H1 (cell line): ENCODE measurements around the gene HDAC8. TPM values are rescaled to one million over a fixed set of nuclear protein-coding genes. Genes with fewer than 3 reads are reported as not detected.

Experiments used
- CTCF ChIA-PET: fragments of 300-600 bp; sonication (Branson Sonifier 250); formaldehyde crosslinking; loops from one replicate; lab custom pipeline; 2021; ENCODE audit not compliant: partially characterized antibody; lab: Charles Lee
- POLR2A ChIA-PET: fragments of 300-600 bp; sonication (Branson Sonifier 250); formaldehyde crosslinking; loops from one replicate; lab custom pipeline; 2021; ENCODE audit warnings: inconsistent platforms; ENCODE audit not compliant: partially characterized antibody; lab: Charles Lee
- DNase-seq, 2 experiments: peaks; one replicate each; pipeline versions ENCODE4 v3.0.0 to v3.0.0-alpha.2; 2010 to 2022; ENCODE audit warnings: low spot score in 2 of 2, low read depth in 1 of 2, mixed read lengths in 1 of 2
- FAIRE-seq: peaks from 2 replicates; lab custom pipeline; 2011; peaks lifted over from hg19 to GRCh38; lab: Jason Lieb, UNC
- H2AFZ ChIP-seq: 2 replicates; pipeline ENCODE4 v1.8.1; 2012; ENCODE audit warnings: low read length, inconsistent platforms
- H2AK5ac ChIP-seq: 2 replicates; pipeline ENCODE4 v1.6.1; 2013; ENCODE audit warnings: low read depth, low read length
- H2BK120ac ChIP-seq: replicated peaks from 2 replicates; pipeline ENCODE3; 2013; ENCODE audit warnings: low read depth, low read length, inconsistent platforms
- H2BK12ac ChIP-seq: 2 replicates; pipeline ENCODE4 v1.6.1; 2013; ENCODE audit warnings: low read depth, low read length
- H2BK15ac ChIP-seq: 2 replicates; pipeline ENCODE4 v1.6.1; 2013; ENCODE audit warnings: low read length
- H2BK20ac ChIP-seq: 2 replicates; pipeline ENCODE4 v1.6.1; 2013; ENCODE audit warnings: low read length
- H2BK5ac ChIP-seq: 2 replicates; pipeline ENCODE4 v1.6.1; 2013; ENCODE audit warnings: low read depth, low read length
- H3K14ac ChIP-seq: 2 replicates; pipeline ENCODE4 v1.6.1; 2013; ENCODE audit warnings: inconsistent platforms; ENCODE audit not compliant: insufficient read length
- H3K18ac ChIP-seq: 2 replicates; pipeline ENCODE4 v1.6.1; 2013; ENCODE audit warnings: low read length; ENCODE audit errors: extremely low read depth
- H3K23ac ChIP-seq: 2 replicates; pipeline ENCODE4 v1.6.1; 2013; ENCODE audit warnings: inconsistent platforms; ENCODE audit not compliant: insufficient read length
- H3K23me2 ChIP-seq: 2 replicates; pipeline ENCODE4 v1.6.1; 2013; ENCODE audit warnings: low read depth, low read length
- H3K27ac ChIP-seq: 2 replicates; pipeline ENCODE4 v1.6.1; 2011; ENCODE audit warnings: low read depth, low read length, inconsistent platforms
- H3K27me3 ChIP-seq, 4 experiments: replicated peaks in 1 of 4; 1 replicate in 1 of 4; 2 replicates in 3 of 4; pipeline versions ENCODE4 v1.6.1 to v1.8.1; 2011 to 2013; ENCODE audit warnings: low read length in 3 of 4, mild to moderate bottlenecking in 3 of 4, inconsistent platforms in 2 of 4, mixed read lengths in 2 of 4, moderate library complexity in 1 of 4; ENCODE audit not compliant: control insufficient read depth in 3 of 4, insufficient read depth in 3 of 4; ENCODE audit errors: extremely low read depth in 1 of 4
- H3K36me3 ChIP-seq, 4 experiments: 2 replicates each; pipeline versions ENCODE4 v1.6.1 to v1.8.1; 2011 to 2013; ENCODE audit warnings: mild to moderate bottlenecking in 4 of 4, low read length in 3 of 4, moderate library complexity in 2 of 4, control low read depth in 1 of 4, inconsistent platforms in 1 of 4; ENCODE audit not compliant: insufficient read depth in 4 of 4, control insufficient read depth in 2 of 4
- H3K4ac ChIP-seq: replicated peaks from 2 replicates; pipeline ENCODE3; 2013; ENCODE audit warnings: low read length, low read depth, mixed read lengths, inconsistent platforms; ENCODE audit not compliant: insufficient read length
- H3K4me1 ChIP-seq, 4 experiments: replicated peaks in 1 of 4; 1 replicate in 1 of 4; 2 replicates in 3 of 4; pipeline versions ENCODE4 v1.6.1 to v1.8.1; 2011 to 2013; ENCODE audit warnings: low read length in 3 of 4, inconsistent platforms in 2 of 4, mixed read lengths in 1 of 4; ENCODE audit not compliant: insufficient read depth in 4 of 4, control insufficient read depth in 3 of 4
- H3K4me2 ChIP-seq, 2 experiments: 2 replicates each; pipeline versions ENCODE4 v1.6.1 to v1.8.1; 2011 to 2013; ENCODE audit warnings: low read depth in 2 of 2, low read length in 2 of 2, control low read depth in 1 of 2, inconsistent platforms in 1 of 2, mild to moderate bottlenecking in 1 of 2; ENCODE audit not compliant: insufficient read depth in 1 of 2
- H3K4me3 ChIP-seq, 4 experiments: fragments of 200-600, 300-600 bp in 1 of 4; sonication (generic), shearing (Covaris generic), sonication (Bioruptor Twin) in 1 of 4; 2 replicates each; pipeline versions ENCODE4 v1.5.1 to v1.8.1; 2011 to 2016; ENCODE audit warnings: low read length in 4 of 4, low read depth in 3 of 4, control low read depth in 2 of 4, inconsistent platforms in 2 of 4, mild to moderate bottlenecking in 2 of 4, mixed read lengths in 1 of 4, moderate library complexity in 1 of 4; ENCODE audit not compliant: insufficient read depth in 2 of 4; ENCODE audit errors: extremely low read depth in 1 of 4
- H3K56ac ChIP-seq: replicated peaks from 2 replicates; pipeline ENCODE3; 2013; ENCODE audit warnings: low read depth, mild to moderate bottlenecking, mixed read lengths, low read length, inconsistent platforms; ENCODE audit not compliant: insufficient read length
- H3K79me1 ChIP-seq: 2 replicates; pipeline ENCODE4 v1.6.1; 2013; ENCODE audit warnings: low read depth, low read length, control low read depth
- H3K79me2 ChIP-seq, 2 experiments: 2 replicates each; pipeline versions ENCODE4 v1.6.1 to v1.8.1; 2012 to 2013; ENCODE audit warnings: low read length in 2 of 2, mild to moderate bottlenecking in 2 of 2, inconsistent platforms in 1 of 2; ENCODE audit not compliant: insufficient read depth in 2 of 2, control insufficient read depth in 1 of 2
- H3K9ac ChIP-seq, 4 experiments: replicated peaks in 1 of 4; 1 replicate in 1 of 4; 2 replicates in 3 of 4; pipeline versions ENCODE4 v1.6.1 to v1.8.1; 2011 to 2013; ENCODE audit warnings: low read depth in 3 of 4, low read length in 3 of 4, control low read depth in 2 of 4, mild to moderate bottlenecking in 2 of 4, moderate library complexity in 2 of 4, inconsistent platforms in 1 of 4; ENCODE audit errors: extremely low read depth in 1 of 4
- H3K9me3 ChIP-seq, 2 experiments: 2 replicates each; pipeline versions ENCODE4 v1.6.1 to v1.8.1; 2012 to 2013; ENCODE audit warnings: mild to moderate bottlenecking in 2 of 2, moderate library complexity in 2 of 2, control low read depth in 1 of 2, inconsistent platforms in 1 of 2, low read depth in 1 of 2, low read length in 1 of 2, mixed read lengths in 1 of 2; ENCODE audit not compliant: insufficient read depth in 2 of 2
- H4K20me1 ChIP-seq, 2 experiments: replicated peaks in 1 of 2; 2 replicates each; pipeline versions ENCODE3 to v1.8.1; 2011 to 2013; ENCODE audit warnings: inconsistent platforms in 2 of 2, low read length in 2 of 2, mild to moderate bottlenecking in 1 of 2; ENCODE audit not compliant: insufficient read depth in 2 of 2, control insufficient read depth in 1 of 2
- H4K5ac ChIP-seq: 2 replicates; pipeline ENCODE4 v1.6.1; 2013; ENCODE audit warnings: low read length, low read depth, mixed read lengths, inconsistent platforms; ENCODE audit not compliant: insufficient read length
- H4K8ac ChIP-seq: 2 replicates; pipeline ENCODE4 v1.8.0; 2013; ENCODE audit warnings: mild to moderate bottlenecking, moderate library complexity, low read length, inconsistent platforms; ENCODE audit not compliant: insufficient read depth; ENCODE audit errors: extremely low read depth
- H4K91ac ChIP-seq: replicated peaks from 2 replicates; pipeline ENCODE3; 2013; ENCODE audit warnings: low read length, mixed read lengths, inconsistent platforms; ENCODE audit not compliant: insufficient read length
- BCL11A ChIP-seq, 2 experiments: IDR thresholded peaks; one replicate each; pipeline ENCODE4 v1.6.1; 2011; ENCODE audit warnings: low read depth in 2 of 2, low read length in 2 of 2, mild to moderate bottlenecking in 2 of 2
- CBX5 ChIP-seq: fragments of 300-800, 300-1000 bp; sonication (generic); IDR thresholded peaks from 2 replicates; pipeline ENCODE4 v1.7.1; 2016; ENCODE audit warnings: antibody characterized with exemption, low read length, low read depth
- CHD2 ChIP-seq: IDR thresholded peaks from 2 replicates; pipeline ENCODE4 v1.6.1; 2012; ENCODE audit warnings: low read length, improper control_type of control experiment
- CREB1 ChIP-seq: IDR thresholded peaks from 2 replicates; pipeline ENCODE4 v1.6.1; 2012; ENCODE audit warnings: inconsistent platforms
- EGR1 ChIP-seq: IDR thresholded peaks from 2 replicates; pipeline ENCODE4 v1.6.1; 2011; ENCODE audit warnings: low read depth, low read length, borderline replicate concordance
- EZH2 ChIP-seq: fragments of 200-600 bp; sonication (generic); IDR thresholded peaks from 2 replicates; pipeline ENCODE4 v1.7.1; 2012; ENCODE audit warnings: low read depth, mild to moderate bottlenecking, moderate library complexity, low read length, inconsistent platforms; ENCODE audit not compliant: severe bottlenecking
- GABPA ChIP-seq: IDR thresholded peaks from 2 replicates; pipeline ENCODE4 v1.6.1; 2011; ENCODE audit warnings: mild to moderate bottlenecking, low read length, moderate library complexity, borderline replicate concordance; ENCODE audit not compliant: insufficient read depth
- HDAC6 ChIP-seq: IDR thresholded peaks from one replicate; pipeline ENCODE4 v1.7.1; 2012; ENCODE audit warnings: low read depth, mild to moderate bottlenecking, inconsistent platforms, low read length, moderate library complexity
- JUN ChIP-seq: IDR thresholded peaks from 2 replicates; pipeline ENCODE4 v1.6.1; 2011; ENCODE audit warnings: low read depth, mild to moderate bottlenecking, improper control_type of control experiment, low read length
- KDM1A ChIP-seq: fragments of 200-600, 300-600 bp; sonication (generic); IDR thresholded peaks from 2 replicates; pipeline ENCODE4 v1.7.1; 2016; ENCODE audit warnings: mild to moderate bottlenecking, low read length, borderline replicate concordance
- NANOG ChIP-seq: IDR thresholded peaks from 2 replicates; pipeline ENCODE4 v1.6.1; 2011; ENCODE audit warnings: low read length, low read depth, mild to moderate bottlenecking, inconsistent platforms; ENCODE audit not compliant: insufficient read depth, poor library complexity, severe bottlenecking
- POU5F1 ChIP-seq: IDR thresholded peaks from 2 replicates; pipeline ENCODE4 v1.6.1; 2011; ENCODE audit warnings: low read depth, mild to moderate bottlenecking, low read length, moderate library complexity
- SIX5 ChIP-seq: IDR thresholded peaks from 2 replicates; pipeline ENCODE4 v1.6.1; 2011; ENCODE audit warnings: mild to moderate bottlenecking, low read depth, low read length
- SUZ12 ChIP-seq: fragments of 200-600 bp; sonication (generic); IDR thresholded peaks from 2 replicates; pipeline ENCODE4 v1.6.1; 2012; ENCODE audit warnings: mild to moderate bottlenecking, inconsistent platforms, low read length, moderate library complexity, mixed read lengths
- TBP ChIP-seq: IDR thresholded peaks from 2 replicates; pipeline ENCODE4 v1.6.1; 2011; ENCODE audit warnings: low read depth, low read length, improper control_type of control experiment
- TCF12 ChIP-seq: IDR thresholded peaks from 2 replicates; pipeline ENCODE4 v1.6.1; 2011; ENCODE audit warnings: low read depth, mild to moderate bottlenecking, low read length
- WGBS, 2 experiments: shearing (Covaris generic) in 1 of 2; methylation state at CpG; one replicate each; pipeline versions ENCODE4 v1.1.6 to v1.1.7; 2013 to 2015; ENCODE audit warnings: low lambda C conversion rate in 2 of 2, mixed read lengths in 2 of 2, inconsistent platforms in 1 of 2, low coverage in 1 of 2, missing lambda C conversion rate in 1 of 2; ENCODE audit not compliant: insufficient replicate concordance in 2 of 2, insufficient coverage in 1 of 2, insufficient read length in 1 of 2; ENCODE audit errors: extremely low coverage in 1 of 2, missing lambda C conversion rate in 1 of 2; 5-methylcytosine and 5-hydroxymethylcytosine counted together
- polyA plus RNA-seq, 7 experiments: library from polyadenylated mRNA; depleted of rRNA in 3 of 7; stranded (reverse) in 5 of 7; unstranded in 2 of 7; fragments of >200 nt in 5 of 7; fragments of 200-250 nt in 2 of 7; gene quantifications; 1 replicate in 5 of 7; 2 replicates in 1 of 7; 4 replicates in 1 of 7; pipeline versions ENCODE4 v1.2.1 to v1.2.3, GENCODE V29; 2011 to 2013; ENCODE audit warnings: missing spikeins in 2 of 7, mixed read lengths in 2 of 7
- total RNA-seq: library from RNA; stranded (reverse); fragmentation: NEBNext Ultra II Directional; extraction: Animal tissue kit (Norgen Biotek cat#: 25700); gene quantifications from 2 replicates; pipeline ENCODE4 v1.2.1, GENCODE V29; 2021

Gene HDAC8
- total and polyA plus RNA-seq, 2 of the 8 experiments (the other 6 are each of a cell fraction or from before 2014, with no cell fraction given), result 9.7 to 20.3 TPM

- Histone ChIP-seq H4K91ac (no peak overlapping the region), H2BK20ac (no peak overlapping the region), H3K4me1 (no peaks in the 10 kb centered on the region; a peak in 1 of 7 replicates), H3K23me2 (peaks cover 12% of the 10 kb centered on the region; the same call in 1 of the 2 replicates), H3K4me2 (no peak overlapping the region), H2BK15ac (no peak overlapping the region), H3K9ac (no peak overlapping the region), H4K5ac (no peak overlapping the region), H4K8ac (no peak overlapping the region), H3K79me2 (no peaks in the 10 kb centered on the region), H2AK5ac (no peak overlapping the region), H2BK5ac (no peak overlapping the region), H3K9me3 (no peaks in the 10 kb centered on the region), H3K23ac (no peak overlapping the region), H3K27me3 (peaks cover 29 to 45% (median 41%) of the 10 kb centered on the region in 4 experiments), H2BK120ac (no peak overlapping the region), H4K20me1 (peaks cover 0 to 2% of the 10 kb centered on the region in 2 experiments), H3K79me1 (no peaks in the 10 kb centered on the region), H3K4me3 (no peak overlapping the region), H3K4ac (no peak overlapping the region), H2AFZ (no peak overlapping the region), H3K36me3 (no peaks in the 10 kb centered on the region; a peak in 1 of 8 replicates), H3K56ac (no peak overlapping the region), H2BK12ac (no peak overlapping the region), H3K18ac (no peak overlapping the region), H3K14ac (no peak overlapping the region), H3K27ac (no peak overlapping the region)
- ChIA-PET CTCF (interaction anchor here (4.4 kb wide), 1 partner anchor 237 kb away, joined by 46 read pairs; no protein-coding TSS in a partner anchor), POLR2A (no interaction called here)
- 83% methylated on average over 7 of the region's 9 CpGs; no CpG with 5 or more reads in 1 of the 2 experiments for WGBS, 2 experiments
- FAIRE-seq (no peak), DNase-seq (no peak)
- TF ChIP-seq TBP (no peak), POU5F1 (no peak), GABPA (no peak), CREB1 (no peak), CBX5 (no peak), CHD2 (no peak), EGR1 (no peak), BCL11A (IDR thresholded peaks at IDR 0.05; ENCODE audit: low read depth in 2 of 2, low read length in 2 of 2) (no peak), NANOG (no peak), TCF12 (no peak), JUN (no peak), EZH2 (no peak), SUZ12 (no peak), HDAC6 (no peak), KDM1A (no peak), SIX5 (no peak)
Observed at GRCh38 chrX:72301781-72302180, 270.9 kb downstream of the HDAC8 start.
